Suprapubic skin (tissue), 3 donors: Measurements from ENCODE around the gene GABRE.

Experiments
- CTCF ChIP-seq, 2 donors: fragments of 200-600 bp in 1 of 2; fragments of 450-650 bp in 1 of 2; sonication (generic) in 1 of 2; IDR thresholded peaks; one replicate each; pipeline ENCODE4 v1.5.1; 2016 to 2019; ENCODE audit warnings: antibody characterized with exemption in 2 of 2, mild to moderate bottlenecking in 1 of 2, moderate library complexity in 1 of 2
- EP300 ChIP-seq: sonication (generic); formaldehyde crosslinking; IDR thresholded peaks from one replicate; pipeline ENCODE4 v1.6.1; 2017; ENCODE audit warnings: antibody characterized with exemption
- POLR2A ChIP-seq, 2 donors: fragments of 450-650 bp; IDR thresholded peaks; one replicate each; pipeline ENCODE4 v1.6.1; 2017; ENCODE audit warnings: antibody characterized with exemption in 2 of 2, mild to moderate bottlenecking in 2 of 2, moderate library complexity in 2 of 2

- TF ChIP-seq CTCF (IDR thresholded peaks at IDR 0.05) (no peak), EP300 (no peak), POLR2A (IDR thresholded peaks at IDR 0.05) (no peak)
These were observed 46.4 kb upstream of the GABRE start for GRCh38 chrX:152020888-152021287.
